Stimulated activated CD4-positive, alpha-beta T cell treated with anti-CD3 and anti-CD28 coated beads, Interleukin-12 subunit alpha, Interleukin-12 subunit beta, amount 100 ng/mL, for 48 hours (primary cell): ENCODE measurements around the gene ADAMTS2.

Source experiments
- DNase-seq, 3 donors: peaks; one replicate each; pipeline ENCODE4 v3.0.0-alpha.2; 2020; ENCODE audit warnings: low read depth in 2 of 3, low spot score in 1 of 3

ADAMTS2 gene

DNA sequence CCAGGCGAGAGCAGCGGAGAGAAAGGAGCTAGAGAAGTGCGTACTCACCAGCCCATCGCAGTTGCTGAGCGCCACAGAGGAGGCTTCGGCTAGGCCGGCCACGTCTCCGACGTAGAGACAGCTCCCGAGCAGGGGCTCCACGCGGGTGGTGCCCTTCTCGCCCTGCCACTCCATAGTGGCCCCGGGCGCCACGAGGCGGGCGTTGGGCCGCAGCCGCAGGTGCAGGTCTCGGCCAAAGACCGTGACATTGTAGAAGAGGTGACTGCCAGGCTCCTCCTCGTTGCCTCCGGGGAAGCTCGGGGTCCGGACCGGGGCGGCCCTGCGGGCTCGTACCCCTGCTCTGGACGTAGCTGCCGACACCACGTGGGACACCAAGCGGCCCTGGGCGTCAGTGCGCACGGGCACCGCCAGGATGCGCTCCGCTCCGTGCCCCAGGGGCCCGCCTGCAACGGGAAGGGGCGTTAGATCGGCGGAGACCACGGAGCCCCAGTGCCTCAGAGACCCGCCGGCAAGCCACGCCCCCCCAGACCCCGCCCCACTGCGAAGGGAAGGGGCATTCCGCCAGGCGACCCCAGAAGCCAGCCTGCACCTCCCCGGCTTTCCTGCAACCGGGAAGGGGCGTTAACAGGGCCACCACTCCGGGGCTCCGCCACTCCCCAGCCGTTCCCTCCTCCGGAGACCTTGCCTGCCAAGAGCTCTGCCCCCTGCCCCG lies 1.4 kb downstream of the ADAMTS2 start:
- DNase-seq, result no peak

DNA sequence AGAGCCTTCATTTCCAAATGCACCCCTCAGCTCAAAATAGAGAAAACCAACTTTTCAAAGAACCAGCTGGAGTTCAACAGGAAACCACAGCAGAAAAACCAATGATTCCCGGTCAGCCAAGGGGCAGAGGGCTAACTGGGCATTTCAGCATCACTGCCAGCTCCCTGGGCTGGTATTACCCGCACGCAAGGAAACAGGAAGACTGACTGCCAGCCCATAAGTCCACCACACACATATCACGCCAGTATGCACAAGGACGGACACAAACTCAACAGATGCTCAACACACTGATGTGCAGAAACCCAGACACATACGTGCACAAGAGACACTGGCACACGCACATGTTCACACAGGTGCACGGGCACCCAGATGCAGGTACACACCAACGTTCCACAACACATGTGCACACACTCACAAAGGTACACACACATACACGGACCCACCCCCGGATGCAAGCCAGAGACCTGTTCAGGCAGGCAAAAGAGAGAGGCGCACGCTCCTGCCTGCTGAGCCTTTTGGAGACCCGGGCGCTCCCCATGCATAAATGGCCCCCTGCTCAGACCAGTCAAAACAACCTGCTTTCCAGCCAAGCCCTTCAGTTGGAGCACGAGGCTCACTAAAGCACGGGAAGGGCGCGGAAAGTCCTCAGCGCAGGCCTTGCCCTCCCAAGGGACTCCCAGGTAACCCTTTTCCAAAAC lies 2.1 kb downstream of the ADAMTS2 start:
- DNase-seq, result no peak

DNA sequence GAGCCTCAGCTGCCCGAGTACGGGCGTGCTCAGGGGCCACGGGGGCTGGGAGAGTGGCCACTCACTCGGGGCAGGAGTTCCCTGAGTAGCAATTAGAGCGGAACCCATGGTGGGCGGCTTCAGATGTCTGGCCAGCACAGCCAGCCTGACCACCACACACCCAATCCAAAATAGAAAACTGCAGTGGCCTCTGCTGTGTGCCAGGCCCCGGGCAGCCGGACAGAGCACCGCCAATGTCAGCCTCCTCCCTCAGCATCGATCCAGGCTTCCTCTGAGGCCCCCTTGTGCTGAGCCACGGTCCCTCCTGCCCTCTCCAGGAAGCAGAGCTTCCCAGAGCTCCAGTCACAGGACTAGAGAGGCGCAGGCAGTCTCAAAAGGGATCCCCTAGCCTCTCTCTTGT lies 2.7 kb downstream of the ADAMTS2 start:
- no peak for DNase-seq

DNA sequence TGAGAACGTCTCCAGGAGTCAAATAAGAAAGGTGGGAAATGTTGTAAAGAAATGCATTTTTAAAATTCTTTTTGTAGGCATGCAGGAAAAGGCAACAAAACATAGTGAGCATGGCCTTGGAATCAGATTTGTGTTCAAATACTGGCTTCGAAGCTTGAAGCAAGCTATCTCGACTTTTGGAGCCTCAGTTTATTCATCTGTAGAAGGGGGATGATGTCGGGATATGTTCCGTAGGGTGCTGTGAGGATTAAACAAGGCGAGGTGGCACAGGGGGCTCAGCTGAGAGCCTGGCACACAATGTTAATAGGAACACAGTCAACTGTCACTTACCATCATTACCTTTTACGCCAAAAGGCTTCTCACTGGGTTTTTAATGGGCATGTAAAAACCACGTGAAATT lies 4.8 kb downstream of the ADAMTS2 start:
- DNase-seq, result no peak

DNA sequence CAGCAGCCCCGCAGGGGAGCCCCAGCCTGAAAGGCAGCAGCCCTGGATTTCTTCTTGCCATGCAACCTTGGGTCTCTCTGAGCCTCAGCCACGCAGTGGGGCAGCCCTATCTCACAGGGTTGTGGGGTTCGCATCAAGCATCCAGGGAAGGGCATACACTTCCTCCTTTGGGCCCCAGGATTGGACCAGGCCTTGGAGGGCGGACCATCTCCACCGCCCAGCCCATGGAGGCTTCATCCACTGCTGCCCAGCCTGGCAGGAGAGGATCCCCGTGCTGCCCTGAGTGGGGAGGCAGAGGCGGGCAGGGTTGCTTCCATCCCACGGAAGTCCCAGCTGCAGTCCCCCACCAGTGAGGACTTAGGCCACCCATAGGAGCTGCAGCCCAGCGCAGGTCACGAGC lies 5.3 kb downstream of the ADAMTS2 start:
- no peak for DNase-seq

DNA sequence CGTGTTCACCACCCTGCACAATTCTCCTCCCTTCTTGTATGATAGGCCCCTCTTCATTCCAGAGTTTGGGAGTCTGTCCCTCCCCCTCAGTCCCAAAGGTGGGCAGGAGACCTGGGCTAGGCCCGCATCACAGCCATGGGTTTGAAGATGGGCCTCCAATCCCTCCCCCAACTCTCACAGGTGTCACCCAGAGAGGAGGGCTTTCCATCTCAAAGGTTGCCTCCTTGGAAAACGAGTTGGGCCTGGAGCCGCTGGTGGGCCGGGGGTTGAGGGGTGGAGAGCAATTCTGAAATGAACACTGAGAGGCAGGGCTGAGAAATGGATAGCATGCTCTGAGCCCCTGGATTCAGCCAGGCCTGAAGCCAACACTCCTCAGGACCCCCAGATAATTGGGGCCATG lies 6.2 kb downstream of the ADAMTS2 start:
- no peak for DNase-seq

DNA sequence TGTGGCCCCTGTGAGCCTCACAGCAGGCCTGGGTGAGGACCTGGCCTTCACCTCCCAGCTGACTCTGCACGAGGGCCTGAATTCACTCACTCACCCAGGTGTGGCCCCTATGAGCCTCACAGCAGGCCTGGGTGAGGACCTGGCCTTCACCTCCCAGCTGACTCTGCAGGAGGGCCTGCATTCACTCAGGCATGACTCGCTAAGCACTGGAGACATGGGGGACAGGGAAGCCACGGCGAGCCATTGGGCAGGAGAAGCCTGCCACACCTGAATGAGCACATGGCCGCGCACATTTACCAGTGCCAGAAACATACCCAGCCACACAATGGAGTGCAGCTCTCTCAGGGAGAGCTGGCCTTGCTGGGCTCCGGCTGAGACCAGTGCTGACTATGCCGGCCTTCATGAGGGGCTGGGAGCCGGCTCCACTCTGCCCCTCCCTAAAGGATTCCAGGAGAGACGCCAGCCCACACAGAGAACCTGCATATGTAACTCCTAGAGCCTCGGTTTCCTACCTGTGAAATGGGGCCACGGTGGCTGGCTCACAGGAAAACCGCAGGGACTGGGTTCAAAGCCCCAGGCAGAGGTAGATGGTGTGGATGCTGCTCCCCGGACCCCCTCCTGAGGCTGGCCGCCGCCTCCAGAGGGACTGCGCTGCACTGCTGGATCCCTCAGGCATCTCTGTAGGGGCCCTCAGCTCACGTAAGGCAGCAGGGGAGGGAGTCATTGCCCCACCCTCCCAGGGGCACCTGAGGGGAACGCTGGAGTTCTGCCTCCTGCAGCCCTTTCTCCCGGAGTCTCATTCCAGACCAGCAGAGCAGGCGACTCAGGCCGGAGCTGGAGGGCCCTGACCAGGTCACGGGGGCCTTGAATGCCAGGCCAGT lies 7.2 kb downstream of the ADAMTS2 start:
- DNase-seq, result no peak

DNA sequence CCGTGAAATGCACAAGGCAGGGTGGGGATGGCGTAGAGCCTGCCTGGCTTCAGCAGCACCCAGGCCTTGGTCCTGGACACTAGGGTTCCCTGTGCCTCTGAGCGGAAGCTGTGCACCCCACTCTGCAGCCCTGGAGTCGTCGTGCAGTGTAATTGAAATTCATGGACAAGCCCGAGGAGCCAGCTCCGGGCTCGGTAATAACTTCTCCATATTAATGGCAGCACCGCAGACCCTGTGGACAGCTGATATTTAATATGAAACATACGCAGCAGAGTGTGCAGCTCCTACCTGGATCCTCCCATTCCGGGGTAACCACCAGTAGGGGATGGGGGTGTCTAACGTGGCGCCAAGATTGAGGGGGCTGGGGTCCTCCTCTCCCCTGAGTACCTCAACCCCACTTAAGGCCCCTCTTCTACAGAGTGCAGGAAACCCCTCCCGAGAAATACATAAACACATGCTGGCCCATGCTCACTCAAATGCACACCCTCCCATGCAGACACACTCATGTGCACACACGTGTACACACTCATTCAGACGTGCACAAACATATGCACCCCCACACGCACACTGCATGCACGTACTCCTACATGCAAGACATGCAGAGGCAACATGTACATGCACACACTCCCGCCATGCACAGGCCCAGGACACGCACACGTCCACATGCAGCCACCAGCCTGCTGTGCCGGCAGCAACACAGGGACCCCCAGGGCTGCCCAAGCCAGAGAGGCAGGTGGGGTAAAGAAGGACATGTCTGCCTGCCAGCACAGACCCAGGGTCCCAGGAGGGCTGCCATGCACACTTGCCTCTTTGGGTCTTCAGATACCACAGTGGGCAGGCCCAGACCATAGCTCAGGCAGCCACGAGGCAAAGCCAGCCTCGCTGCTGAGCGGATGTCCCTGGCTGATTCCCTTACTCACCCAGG lies 8.1 kb downstream of the ADAMTS2 start:
- DNase-seq, result no peak

DNA sequence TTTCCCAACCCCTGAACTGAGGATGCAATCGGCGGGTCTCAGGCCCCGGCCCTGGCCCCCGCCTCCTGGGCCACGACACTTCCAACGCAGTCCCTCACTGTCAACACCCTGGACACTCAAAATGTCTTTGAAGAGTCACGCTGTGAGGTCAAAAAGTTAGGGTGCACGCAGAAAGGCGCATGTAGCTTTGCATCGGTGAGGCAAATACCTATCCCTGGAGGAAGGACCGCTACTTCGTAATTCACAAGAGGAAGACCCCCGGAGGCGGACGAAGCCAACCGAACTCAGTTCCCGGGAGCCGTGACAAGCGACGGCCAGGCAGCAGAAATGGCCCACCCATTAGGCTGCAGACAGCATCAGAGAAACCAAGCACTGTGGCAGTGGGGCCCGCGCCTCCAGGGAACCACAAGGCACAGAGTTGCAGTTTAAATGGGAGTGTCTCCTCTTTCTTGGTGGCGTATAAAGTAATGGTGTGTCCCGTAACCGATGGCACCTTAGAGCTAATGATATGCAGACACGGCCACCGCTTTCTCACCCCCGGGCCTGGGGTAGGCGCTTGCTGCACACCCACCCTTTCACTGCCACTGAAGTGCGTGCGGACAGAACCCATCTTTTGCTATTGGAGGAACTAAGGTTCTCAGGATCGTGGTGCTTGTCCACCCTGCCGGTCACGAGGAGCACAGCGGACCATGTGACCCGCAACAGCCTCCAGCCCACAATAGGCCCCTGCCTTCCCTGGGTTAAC lies 9.0 kb downstream of the ADAMTS2 start:
- no peak for DNase-seq

DNA sequence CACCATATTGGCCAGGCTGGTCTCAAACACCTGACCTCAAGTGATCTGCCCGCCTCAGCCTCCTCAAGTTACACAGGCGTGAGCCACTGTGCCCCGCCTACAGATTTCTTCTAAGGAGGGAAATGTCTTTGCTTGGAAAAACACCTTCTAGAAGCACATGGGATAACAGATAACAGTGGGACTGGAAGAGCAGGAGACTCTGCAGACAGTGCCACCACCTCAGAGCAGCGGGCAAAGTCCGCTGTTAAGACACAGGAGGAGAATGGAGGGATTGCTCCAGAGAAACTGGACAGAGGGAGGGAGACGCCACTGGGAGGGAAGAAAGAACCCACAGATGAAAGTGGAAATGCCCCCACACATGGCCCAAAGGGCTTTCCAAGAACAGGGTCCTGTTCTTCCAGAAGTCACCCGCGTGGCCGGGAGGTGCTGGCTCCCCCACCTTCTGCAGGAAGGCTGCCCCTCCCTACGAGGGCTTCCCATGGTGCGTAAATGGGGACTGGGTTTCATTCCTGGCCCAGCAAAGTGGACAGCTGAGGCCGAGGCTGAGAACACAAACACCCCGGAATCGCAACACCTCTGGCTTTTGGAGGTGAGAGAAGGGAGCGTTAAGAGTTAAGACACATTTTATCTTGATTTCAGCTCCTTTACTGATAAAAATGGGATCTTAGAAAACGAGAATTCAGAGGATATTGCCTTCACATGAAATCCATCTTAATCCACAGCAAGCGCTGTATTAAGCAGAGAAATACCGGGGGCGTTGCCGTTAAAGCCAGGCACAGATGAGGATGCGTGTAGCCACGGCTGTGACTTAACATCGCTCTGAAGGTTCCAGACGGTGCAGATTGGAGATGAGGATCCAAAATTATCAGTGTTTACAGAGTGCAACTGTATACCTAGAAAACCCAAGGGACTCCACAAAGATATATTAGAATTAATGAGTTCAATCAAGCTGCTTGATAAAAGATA lies 11.2 kb downstream of the ADAMTS2 start:
- DNase-seq, result no peak

DNA sequence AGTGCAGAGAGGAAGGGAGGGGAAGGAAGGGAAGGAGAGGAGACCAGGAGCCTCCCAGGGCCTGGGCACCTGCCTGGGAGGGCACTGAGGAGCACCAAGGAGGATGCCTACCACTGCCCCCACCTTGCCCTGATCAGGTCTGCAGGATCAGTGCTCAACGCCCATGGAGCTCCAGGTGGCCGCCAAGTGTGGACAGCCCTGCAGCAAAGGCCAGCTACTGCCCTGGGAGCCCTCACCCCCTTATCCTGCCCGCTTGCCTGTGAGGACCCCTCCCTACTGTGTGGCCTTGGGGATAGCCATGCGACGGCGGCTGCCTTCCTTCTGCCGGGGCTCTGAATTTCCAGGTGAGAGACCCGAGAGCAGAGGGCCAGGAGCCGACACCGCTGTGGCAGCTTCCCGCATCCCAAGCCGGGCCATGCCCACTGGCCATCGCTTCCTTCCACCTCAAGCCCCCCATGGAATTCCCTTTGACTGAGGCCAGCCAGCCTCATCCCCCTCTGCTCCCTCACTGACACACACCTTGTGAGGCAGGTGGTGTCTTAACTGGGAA lies 12.4 kb downstream of the ADAMTS2 start:
- DNase-seq, result no peak

DNA sequence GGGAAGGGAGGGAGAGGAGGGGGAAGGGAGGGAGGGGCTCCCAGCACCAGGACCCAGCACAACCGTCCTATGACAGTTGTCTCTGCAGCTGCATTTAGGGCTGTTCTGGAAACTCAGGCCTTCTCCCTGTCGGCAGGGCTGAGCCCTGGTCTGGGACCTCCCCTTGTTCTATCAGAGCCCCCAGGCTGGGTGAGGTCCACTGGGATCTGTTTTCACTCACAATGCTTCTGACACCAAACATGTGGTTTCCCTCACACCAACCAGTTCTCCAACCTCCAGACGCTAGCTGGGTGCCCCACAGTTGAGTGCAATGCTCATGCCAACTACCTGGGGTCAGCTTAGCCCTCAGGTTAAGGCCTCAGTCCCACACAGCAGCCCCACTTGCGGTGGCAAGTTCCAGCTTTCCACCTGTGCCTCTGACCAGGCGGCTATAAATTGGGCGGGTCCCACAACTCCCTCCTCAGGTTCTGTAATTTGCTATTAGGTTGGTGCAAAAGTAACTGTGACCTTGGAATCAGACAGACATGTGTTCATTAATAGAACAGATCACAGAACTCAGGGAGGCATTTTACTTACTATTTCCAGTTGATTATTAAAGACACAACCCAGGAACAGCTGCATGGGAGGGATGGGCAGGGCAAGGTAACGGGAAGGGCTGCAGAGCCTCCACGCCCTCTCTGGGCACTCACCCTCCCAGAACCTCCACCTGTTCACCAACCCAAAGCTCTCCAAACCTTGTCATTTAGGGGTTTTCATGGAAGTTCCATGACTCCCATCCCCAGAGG lies 13.5 kb downstream of the ADAMTS2 start:
- no peak for DNase-seq

DNA sequence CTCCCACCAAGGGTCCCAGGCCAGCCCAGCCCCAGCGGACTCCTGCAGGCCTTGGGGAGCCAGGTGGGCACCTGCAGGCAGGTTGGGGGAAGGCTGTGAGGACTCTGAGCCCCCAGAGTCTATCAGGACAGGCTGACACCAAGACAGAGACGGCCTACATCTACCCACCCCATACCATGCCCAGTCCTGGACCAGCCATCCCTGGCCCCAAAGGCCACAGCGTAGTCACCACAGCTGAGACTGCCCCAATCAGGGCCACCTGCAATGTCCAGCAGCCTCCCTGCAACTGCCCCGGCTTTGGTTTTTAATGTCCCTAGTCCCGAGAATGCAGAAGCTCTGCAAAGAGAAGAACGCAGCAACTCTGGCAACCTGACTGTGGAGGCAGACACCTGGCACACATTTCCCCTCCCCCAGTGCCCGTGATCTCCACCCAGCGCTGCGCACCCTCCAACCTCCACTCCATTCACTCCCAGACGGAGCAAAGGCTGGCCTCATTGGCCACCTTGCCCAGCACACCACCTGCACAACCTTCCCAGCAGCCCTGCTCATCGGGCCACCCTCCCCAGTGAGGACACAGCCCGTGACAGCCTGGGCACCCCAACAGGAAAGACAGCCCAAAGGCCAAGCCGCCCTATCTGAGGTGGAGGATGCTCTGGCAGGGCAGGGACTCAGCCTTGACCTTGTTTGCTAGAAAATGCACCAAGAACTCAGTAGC lies 14.9 kb downstream of the ADAMTS2 start:
- no peak for DNase-seq

DNA sequence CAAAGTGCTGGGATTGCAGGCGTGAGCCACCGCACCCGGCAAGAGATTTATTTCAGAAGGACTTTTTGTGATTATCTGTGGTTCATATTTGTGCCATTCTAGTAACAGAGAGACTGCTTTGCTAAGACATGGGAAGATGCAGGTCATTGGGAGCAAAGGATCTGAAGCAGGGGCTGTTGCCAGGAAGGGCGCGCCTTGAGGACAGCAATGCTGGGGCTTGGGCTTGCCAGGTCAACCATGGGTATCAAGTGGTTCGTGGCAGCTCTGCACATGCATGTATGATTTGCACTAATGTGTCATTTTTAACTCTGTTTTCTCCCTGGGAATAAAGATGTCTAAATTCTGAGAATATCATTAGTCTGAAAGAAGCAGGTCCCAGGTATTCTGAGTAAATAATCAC lies 17.0 kb downstream of the ADAMTS2 start:
- no peak for DNase-seq

DNA sequence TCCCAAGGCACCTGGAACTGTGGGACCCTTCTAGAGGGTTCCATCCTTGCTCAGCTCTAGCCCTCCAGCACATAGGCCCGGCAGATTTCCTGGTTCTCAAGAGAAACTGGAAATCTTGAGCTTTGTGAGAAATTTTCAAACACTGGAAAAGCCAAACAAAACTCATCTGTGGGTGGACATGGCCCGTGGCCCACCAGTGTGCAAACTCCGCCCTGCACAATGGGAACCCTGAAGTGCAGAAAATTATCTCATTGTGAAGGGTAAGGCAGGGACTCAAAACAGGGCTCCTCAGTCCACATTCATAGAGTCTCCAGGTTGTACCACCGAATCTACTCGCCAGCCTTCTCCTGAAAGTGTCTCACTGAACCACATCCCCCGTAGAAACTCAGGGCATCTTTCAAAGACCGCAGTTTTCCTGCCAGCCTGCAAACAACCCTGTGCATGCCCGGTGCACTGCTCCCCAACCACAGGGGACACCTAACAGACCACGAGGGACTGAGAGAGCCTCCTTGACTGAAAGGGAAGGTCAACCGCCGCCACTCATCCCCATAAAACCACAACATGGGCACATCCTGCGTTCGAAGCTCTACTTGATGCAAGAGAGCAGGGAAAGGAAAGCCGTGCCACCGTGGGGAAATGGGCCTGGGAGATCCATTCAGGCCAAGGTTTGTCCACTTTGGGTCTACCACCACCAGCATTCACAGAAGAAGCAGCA lies 18.1 kb downstream of the ADAMTS2 start:
- DNase-seq, result no peak

DNA sequence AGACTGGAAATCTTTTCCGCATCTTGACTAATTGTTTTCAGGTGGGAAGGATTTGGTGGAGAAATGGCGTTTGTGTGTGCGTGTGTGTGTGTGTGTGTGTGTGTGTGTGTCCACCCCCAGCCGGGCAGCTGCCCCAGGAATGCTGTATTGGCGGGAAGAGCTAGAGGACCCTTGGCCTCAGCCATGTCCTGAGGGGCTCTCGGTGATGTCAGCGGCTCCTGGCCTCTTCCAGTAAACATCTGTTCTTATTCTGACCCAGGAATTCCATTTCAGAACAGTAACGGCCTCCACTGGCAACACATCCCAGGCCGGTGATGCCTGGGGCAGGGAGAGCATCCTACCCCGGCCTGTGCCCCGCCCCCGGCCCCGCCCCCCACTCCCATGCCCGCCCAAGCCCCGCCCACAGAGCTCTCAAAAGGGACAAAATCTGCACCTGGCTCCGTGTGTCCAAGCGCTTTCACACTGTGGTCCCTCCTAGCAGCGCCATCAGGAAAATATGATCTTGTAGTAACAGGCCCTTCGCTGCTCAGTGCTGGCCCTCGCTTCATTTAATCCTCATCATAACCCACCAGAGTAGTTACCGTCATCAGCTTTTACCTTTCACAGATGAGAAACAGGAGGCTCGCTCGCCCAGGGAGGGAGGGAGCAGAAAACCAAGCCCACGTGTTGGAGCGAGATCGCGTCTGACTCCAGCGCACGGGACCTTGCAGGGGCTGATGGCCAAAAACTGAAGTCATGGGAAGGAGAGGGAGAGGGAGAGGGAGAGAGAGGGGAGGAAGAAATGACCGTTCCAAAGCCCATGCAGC lies 18.9 kb downstream of the ADAMTS2 start:
- no peak for DNase-seq
